GM18526 (cell line): ENCODE data around the gene PLET1.

ENCODE experiments used
- POLR2A ChIP-seq: IDR thresholded peaks from 3 replicates; pipeline ENCODE4 v1.6.1; 2011; ENCODE audit not compliant: insufficient read length; ENCODE audit errors: extremely low read depth

PLET1 gene, protein sequence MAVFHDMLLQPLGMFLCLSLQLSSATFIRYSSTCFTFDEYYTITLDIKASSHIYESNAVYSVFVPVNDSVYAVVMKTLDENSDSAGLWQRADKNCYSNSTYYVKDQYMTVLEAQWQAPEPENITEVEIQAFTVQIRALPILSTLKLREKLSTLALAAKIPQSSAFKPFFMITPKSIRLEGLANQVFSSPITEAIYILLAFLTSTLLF

DNA sequence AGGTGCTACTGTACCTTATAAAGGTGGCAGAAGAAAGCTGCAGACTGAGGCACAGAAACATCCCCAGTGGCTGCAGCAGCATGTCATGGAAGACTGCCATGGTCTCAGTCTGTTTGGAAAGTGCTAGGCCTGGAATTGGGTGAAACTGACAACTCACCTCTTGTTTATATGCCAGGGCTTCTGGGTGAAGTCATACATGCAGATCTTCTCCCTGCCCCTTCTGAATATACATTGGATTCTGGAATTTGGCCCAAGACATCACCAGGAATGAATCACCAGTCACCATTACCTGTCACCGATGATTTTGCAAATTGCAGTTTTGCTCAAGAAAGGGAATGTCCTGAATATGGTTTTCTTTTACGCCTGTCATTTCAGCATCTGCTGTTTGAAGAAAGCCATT, at the start of gene PLET1:
PLET1 (minus strand) TSS at position 371 of the 400 bp plus-strand sequence; CDS start at position 100, 271 bp downstream.
- no peak for TF ChIP-seq POLR2A

DNA sequence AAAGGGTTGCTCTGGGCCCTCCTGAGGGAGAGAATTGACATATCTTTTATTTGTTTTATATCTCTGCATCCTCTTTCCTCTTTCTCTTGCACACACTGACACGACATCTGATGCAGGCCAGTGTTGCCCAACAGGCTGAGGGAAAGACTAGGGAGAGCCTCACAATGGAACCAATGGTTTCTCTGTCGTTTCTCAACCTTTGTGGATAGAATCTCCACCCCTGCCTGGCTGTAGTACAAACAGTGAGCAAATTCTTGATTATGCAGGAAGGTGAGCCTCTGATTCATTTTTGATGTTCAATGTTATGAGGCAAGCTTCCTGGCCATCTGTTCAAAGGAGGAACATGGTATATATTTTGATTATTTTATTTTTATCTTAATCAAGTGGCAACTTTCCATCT, 49.8 kb upstream of the PLET1 start:
- TF ChIP-seq POLR2A: no peak

DNA sequence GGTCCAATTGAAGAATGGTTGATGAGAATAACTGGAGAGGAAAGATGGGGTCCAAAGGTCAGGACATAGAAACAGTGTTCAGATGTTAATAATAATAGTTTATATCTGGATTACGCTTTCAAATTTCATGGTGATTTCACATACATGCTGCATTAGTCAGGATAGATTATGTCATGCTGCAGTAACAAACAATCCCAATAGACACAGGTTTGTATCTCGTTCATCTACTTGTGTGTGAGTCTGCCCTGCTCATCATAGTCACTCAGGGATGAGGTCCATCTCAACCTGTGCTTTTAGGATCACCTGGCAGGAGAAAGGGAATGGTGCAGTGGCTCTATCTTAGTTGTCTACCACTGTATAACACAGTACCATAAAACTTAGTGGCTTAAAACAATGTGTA, 48.0 kb upstream of the PLET1 start:
- no peak for TF ChIP-seq POLR2A

- no peak for TF ChIP-seq POLR2A
Observed at GRCh38 chr11:112307616-112308015, 47.0 kb upstream of the PLET1 start.

- TF ChIP-seq POLR2A: no peak
Observed at GRCh38 chr11:112306230-112306629, 45.6 kb upstream of the PLET1 start.

GRCh38 chr11:112304914-112305313, 44.3 kb upstream of the PLET1 start:
- TF ChIP-seq POLR2A: no peak

- no peak for TF ChIP-seq POLR2A
Observed at GRCh38 chr11:112303616-112304015, 43.0 kb upstream of the PLET1 start.

GRCh38 chr11:112302226-112302868, 41.7 kb upstream of the PLET1 start:
- TF ChIP-seq POLR2A: no peak

GRCh38 chr11:112300094-112300786, 39.6 kb upstream of the PLET1 start:
- no peak for TF ChIP-seq POLR2A

DNA sequence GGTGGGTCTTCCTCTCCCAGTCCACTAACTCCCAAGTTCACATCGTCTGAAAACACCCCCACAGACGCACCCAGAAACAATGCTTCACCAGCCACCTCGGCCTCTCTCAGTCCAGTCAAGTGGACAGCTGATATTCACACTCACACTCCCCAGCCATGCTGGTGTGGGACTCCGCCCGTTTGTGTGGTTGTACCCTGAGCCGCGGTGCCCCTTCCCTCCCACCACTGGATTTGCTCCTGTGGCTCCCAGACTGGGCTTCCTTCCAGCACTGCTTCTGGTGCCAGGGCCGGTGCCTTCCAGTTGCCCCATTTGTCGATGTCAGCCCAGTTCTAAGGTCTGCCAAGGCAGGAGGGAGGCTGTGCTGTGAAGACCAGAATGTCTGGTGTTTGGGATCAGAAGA, 37.9 kb upstream of the PLET1 start:
- no peak for TF ChIP-seq POLR2A

- no peak for TF ChIP-seq POLR2A
Observed at GRCh38 chr11:112297248-112297866, 36.7 kb upstream of the PLET1 start.

- TF ChIP-seq POLR2A: no peak
Observed at GRCh38 chr11:112296044-112296443, 35.4 kb upstream of the PLET1 start.

DNA sequence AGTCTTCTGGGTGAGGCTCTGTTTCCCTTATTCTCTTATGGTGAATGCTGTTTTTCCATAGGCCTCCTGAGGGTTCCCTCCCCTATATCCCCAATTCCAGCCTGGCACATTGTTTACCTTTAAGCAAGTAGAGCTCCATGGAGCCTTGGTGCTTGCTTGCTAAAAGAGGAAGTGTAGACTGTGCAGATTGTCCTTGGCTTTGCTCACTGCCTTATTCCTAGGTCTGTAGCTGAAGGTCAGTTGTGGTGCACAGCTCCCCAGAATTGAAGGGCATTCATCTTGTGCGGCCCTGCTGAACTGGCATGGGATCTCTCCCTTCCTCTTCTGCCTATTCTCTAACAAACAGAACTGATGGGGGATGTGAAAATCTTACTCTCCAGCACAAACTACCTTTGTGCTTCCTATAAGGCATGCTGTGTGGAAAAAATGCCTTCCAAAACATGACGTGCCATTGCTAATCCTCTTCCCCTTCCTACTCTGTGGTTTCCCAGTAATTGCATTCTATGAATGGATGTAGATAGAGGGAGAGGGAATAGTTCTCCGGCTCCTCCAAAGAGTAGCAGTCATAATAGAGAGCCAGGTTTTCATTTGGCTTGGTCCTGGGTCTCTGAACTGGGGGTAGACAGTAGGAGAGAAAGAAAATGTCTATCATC, 34.2 kb upstream of the PLET1 start:
- TF ChIP-seq POLR2A: no peak

DNA sequence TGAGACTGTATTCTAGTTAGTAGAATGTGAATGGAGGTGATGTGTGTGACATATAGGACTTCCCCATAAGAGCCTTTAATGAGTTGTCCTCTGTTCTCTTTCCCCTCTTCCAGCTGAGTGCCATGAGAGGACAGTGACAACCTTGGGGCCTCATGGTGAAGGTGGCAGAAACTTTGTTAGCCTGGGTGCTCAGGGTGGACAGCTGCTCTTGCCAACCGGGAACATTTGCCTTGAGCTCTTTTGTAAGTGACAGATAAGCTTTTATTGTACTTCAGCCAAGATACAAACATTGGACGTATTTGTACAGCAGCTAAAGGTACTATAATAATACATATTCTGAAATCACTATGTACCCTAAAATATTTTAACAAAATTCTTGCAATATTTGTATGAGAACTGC, 33.0 kb upstream of the PLET1 start:
- TF ChIP-seq POLR2A: no peak

DNA sequence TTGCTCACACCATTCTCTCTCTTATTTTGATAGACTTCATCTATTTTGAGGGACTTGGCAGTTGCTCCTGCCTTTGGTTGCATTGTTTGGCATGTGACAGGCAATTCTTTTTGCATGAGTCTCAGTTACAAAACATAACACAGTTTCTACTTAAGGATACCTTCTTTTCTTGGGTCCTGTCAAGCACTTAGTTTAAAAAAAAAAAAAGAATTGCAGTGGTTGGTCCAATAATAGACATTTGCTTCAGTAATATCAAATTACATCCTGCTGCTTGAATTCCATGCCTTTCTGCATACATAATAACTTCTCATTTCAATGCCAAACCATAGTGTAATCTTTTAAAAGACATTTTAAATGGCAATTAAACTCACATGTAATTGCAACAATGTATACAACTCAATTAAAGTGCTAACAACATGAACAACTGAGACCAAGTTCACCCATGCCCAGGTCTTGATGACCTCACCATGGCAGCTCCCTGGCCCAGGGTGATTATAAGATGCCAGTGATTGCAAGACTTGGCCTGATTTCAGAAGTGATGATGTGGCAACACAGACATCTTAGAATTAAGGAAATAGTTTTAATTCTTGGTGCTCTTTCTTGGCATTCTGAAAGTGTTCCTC, 32.2 kb upstream of the PLET1 start:
- no peak for TF ChIP-seq POLR2A
